Measurements from ENCODE around the gene ABTB2. TPM values are rescaled to one million over a fixed set of nuclear protein-coding genes. Genes with fewer than 3 reads are reported as not detected.

The ABTB2 gene
- total RNA-seq, 2 experiments from 2014 or later = 0.06 to 0.09 TPM

GRCh38 chr11:34271727-34272126 is 86.1 kb downstream of the ABTB2 start:
- Histone ChIP-seq H3K4me2 (ENCODE audit: low read length) (no peak overlapping the region), H3K79me2 (ENCODE audit: insufficient read depth, low read depth, low read length) (no peaks in the 10 kb centered on the region), H3K4me3 (ENCODE audit: low read depth, low read length, poor library complexity, severe bottlenecking) (no peak overlapping the region), H3K4me1 (ENCODE audit: insufficient read depth, low read length, poor library complexity, severe bottlenecking) (no peaks in the 10 kb centered on the region), H3K27ac (ENCODE audit: low read depth, low read length, poor library complexity, severe bottlenecking) (no peak overlapping the region), H3K9me3 (ENCODE audit: low read length) (no peaks in the 10 kb centered on the region), H3K36me3 (ENCODE audit: insufficient read depth, low read length) (no peaks in the 10 kb centered on the region), H4K20me1 (ENCODE audit: insufficient read depth, low read length) (no peaks in the 10 kb centered on the region), H3K9me2 (ENCODE audit: insufficient read depth, low read length) (no peaks in the 10 kb centered on the region), H2AFZ (ENCODE audit: low read length) (no peak overlapping the region)
- no peak for TF ChIP-seq CTCF (conservative IDR thresholded peaks at IDR 0.05; ENCODE audit: low read length)
- no peak for TF ChIP-seq EZH2phosphoT487 (IDR thresholded peaks at IDR 0.05; ENCODE audit: borderline replicate concordance, low read depth, low read length)
- DNase-seq (ENCODE audit: low spot score) = no peak
- ChIA-PET POLR2A (no interaction called here), CTCF (ENCODE audit: unreplicated experiment) (interaction anchor here (0.6 to 0.8 kb wide), 2 partner anchors 103 to 287 kb away, joined by 3 read pairs; no protein-coding TSS in a partner anchor)
- intact Hi-C loops (cut with micrococcal nuclease; ENCODE audit: unreplicated experiment) = no loop called here
- BruUV-seq (replicated peaks) = no TSS peak

DNA sequence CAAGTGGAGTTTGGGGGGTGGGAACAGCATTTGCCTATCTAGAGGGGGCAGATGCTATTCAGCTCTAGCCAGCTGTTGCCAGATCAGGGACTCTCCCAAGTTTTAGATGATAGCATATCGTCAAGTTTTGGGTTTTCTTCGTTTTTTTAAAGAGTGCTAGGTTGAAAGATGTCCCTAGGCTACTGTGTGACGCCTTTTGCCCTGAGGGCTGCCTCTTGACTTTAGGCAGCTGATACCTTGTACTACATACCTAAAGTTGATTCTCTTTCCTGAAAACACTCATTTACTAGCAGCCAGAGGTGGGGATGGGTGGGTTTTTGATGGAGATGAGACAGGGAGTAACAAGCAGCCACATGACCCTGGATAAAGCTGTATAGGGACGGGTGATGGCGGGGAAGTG is 87.1 kb downstream of the ABTB2 start:
- Histone ChIP-seq H3K4me3 (ENCODE audit: low read depth, low read length, poor library complexity, severe bottlenecking) (no peak overlapping the region), H3K4me1 (ENCODE audit: insufficient read depth, low read length, poor library complexity, severe bottlenecking) (no peaks in the 10 kb centered on the region), H3K9me2 (ENCODE audit: insufficient read depth, low read length) (no peaks in the 10 kb centered on the region), H4K20me1 (ENCODE audit: insufficient read depth, low read length) (no peaks in the 10 kb centered on the region), H2AFZ (ENCODE audit: low read length) (no peak overlapping the region), H3K9me3 (ENCODE audit: low read length) (no peaks in the 10 kb centered on the region), H3K79me2 (ENCODE audit: insufficient read depth, low read depth, low read length) (no peaks in the 10 kb centered on the region), H3K4me2 (ENCODE audit: low read length) (no peak overlapping the region), H3K36me3 (ENCODE audit: insufficient read depth, low read length) (no peaks in the 10 kb centered on the region), H3K27ac (ENCODE audit: low read depth, low read length, poor library complexity, severe bottlenecking) (no peak overlapping the region)
- ChIA-PET CTCF (ENCODE audit: unreplicated experiment) (no interaction called here), POLR2A (no interaction called here)
- BruUV-seq (replicated peaks) = no TSS peak
- intact Hi-C loops (cut with micrococcal nuclease; ENCODE audit: unreplicated experiment) = no loop called here
- TF ChIP-seq EZH2phosphoT487 (IDR thresholded peaks at IDR 0.05; ENCODE audit: borderline replicate concordance, low read depth, low read length) = no peak
- TF ChIP-seq CTCF (conservative IDR thresholded peaks at IDR 0.05; ENCODE audit: low read length) = no peak
- no peak for DNase-seq (ENCODE audit: low spot score)

GRCh38 chr11:34269694-34270245 is 88.0 kb downstream of the ABTB2 start:
- Histone ChIP-seq H2AFZ (ENCODE audit: low read length) (no peak overlapping the region), H3K36me3 (ENCODE audit: insufficient read depth, low read length) (no peaks in the 10 kb centered on the region), H3K4me1 (ENCODE audit: insufficient read depth, low read length, poor library complexity, severe bottlenecking) (no peaks in the 10 kb centered on the region), H3K79me2 (ENCODE audit: insufficient read depth, low read depth, low read length) (no peaks in the 10 kb centered on the region), H3K4me2 (ENCODE audit: low read length) (no peak overlapping the region), H3K9me3 (ENCODE audit: low read length) (no peaks in the 10 kb centered on the region), H3K4me3 (ENCODE audit: low read depth, low read length, poor library complexity, severe bottlenecking) (no peak overlapping the region), H4K20me1 (ENCODE audit: insufficient read depth, low read length) (no peaks in the 10 kb centered on the region), H3K9me2 (ENCODE audit: insufficient read depth, low read length) (no peaks in the 10 kb centered on the region), H3K27ac (ENCODE audit: low read depth, low read length, poor library complexity, severe bottlenecking) (no peak overlapping the region)
- POLR2A ChIA-PET = interaction anchor here (0.6 to 0.7 kb wide), 3 partner anchors 11 to 659 kb away, joined by 4 to 6 read pairs (median 6); no protein-coding TSS in a partner anchor
- TF ChIP-seq CTCF (conservative IDR thresholded peaks at IDR 0.05; ENCODE audit: low read length) = no peak
- no peak for TF ChIP-seq EZH2phosphoT487 (IDR thresholded peaks at IDR 0.05; ENCODE audit: borderline replicate concordance, low read depth, low read length)
- no peak for DNase-seq (ENCODE audit: low spot score)
- intact Hi-C loops (cut with micrococcal nuclease; ENCODE audit: unreplicated experiment) = no loop called here
- no TSS peak for BruUV-seq (replicated peaks)
- CTCF ChIA-PET (ENCODE audit: unreplicated experiment) = no interaction called here
